Urinary bladder (tissue), 4 donors: ENCODE measurements around the gene ACOT7. TPM values are rescaled to one million over a fixed set of nuclear protein-coding genes. Genes with fewer than 3 reads are reported as not detected.
"Not testable (repeated sequence)": the region's sequence is repeated elsewhere in the genome, so short reads cannot be mapped to it uniquely, and the experiment has no call there.

ENCODE experiments used
- DNase-seq: peaks from one replicate; pipeline ENCODE4 v3.0.0-alpha.2; 2015; ENCODE audit errors: extremely low spot score
- H3K27ac ChIP-seq: one replicate; pipeline ENCODE4 v1.5.1; 2013; ENCODE audit warnings: low read depth, mild to moderate bottlenecking, moderate library complexity
- H3K36me3 ChIP-seq: one replicate; pipeline ENCODE4 v1.6.1; 2013; ENCODE audit warnings: mild to moderate bottlenecking, moderate library complexity; ENCODE audit not compliant: insufficient read depth
- H3K4me1 ChIP-seq: one replicate; pipeline ENCODE4 v1.6.1; 2013; ENCODE audit warnings: mild to moderate bottlenecking, moderate library complexity; ENCODE audit not compliant: insufficient read depth
- H3K4me3 ChIP-seq: one replicate; pipeline ENCODE4 v1.5.1; 2013; ENCODE audit warnings: low read depth, low read length
- WGBS: extraction: QIAGEN DNeasy Blood & Tissue Kit; methylation state at CpG from one replicate; pipeline ENCODE4 v1.1.7; 2013; 5-methylcytosine and 5-hydroxymethylcytosine counted together
- polyA plus RNA-seq: library from polyadenylated mRNA; stranded (reverse); fragments of 200-250 nt; gene quantifications from one replicate; pipeline ENCODE4 v1.2.3, GENCODE V29; 2013
- small RNA-seq: library from RNA; depleted of rRNA; stranded (forward); fragments of <200 nt; gene quantifications from one replicate; pipeline ENCODE3, GENCODE V24; 2014
- total RNA-seq: library from RNA; depleted of rRNA; stranded (reverse); fragments of >200 nt; gene quantifications from one replicate; pipeline ENCODE4 v1.2.3, GENCODE V29; 2014
- donor health status: healthy with polysubstance abuse.
- donor health status: healthy.

The ACOT7 gene
- total and polyA plus RNA-seq, 2 donors: 6.9 to 36.8 TPM

DNA sequence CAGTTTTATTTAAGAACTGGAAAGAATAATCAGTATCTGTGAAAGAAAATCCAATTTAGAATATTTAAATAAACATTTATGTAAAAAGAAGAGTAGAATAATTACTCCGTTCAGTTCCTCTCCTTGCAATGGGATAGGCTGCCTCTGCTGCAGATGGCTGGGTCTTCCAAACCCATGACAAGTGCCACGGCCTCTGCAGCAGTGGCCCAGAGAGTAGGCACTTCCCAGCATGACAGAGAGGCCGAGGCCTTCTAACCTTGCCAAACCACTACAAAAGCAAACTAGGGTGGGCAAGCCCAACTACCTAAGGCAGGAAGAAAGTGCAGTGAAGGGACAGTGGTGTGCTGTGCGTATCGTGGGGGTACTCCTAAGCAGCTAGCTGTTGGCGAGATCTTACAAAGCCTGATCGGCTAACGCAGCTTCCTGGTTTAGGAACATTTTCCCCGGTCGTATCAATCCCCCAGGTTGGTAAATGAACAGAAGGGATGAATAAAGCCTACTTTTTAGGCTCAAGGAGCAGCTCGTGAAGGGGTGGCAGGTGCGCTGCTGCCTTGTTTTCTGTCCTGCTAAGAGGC, 172.3 kb downstream of the ACOT7 start:
- DNase-seq: no peak
- Histone ChIP-seq H3K27ac (no peak overlapping the region), H3K4me3 (no peak overlapping the region), H3K4me1 (no peaks in the 10 kb centered on the region), H3K36me3 (peaks cover 6% of the 10 kb centered on the region)
- 93% methylated on average over 12 of the region's 12 CpGs for WGBS

DNA sequence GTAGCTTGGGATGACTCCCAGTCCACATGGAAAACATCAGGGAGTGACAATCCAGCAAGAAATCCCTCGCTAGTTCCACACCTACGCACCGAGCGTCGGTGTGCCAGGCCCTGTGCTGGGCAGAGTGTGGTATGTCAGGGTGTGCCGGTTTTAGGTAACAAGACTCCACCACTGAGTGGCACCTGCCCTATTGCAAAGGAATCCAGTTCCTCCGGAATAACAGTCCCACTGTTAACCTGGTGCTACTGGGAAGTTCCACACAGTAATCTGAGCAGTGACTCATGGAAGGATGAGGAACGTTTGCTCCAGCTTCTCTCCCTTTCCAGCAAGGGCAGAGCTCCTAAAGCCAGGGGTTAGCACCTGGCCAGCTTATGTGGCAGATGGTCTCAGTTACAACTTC, 173.3 kb downstream of the ACOT7 start:
- no peak for DNase-seq
- peak overlapping the region; percentile 30 for H3K27ac ChIP-seq
- no peaks in the 10 kb centered on the region for H3K4me1 ChIP-seq
- H3K36me3 ChIP-seq: peaks cover 6% of the 10 kb centered on the region
- no peak overlapping the region for H3K4me3 ChIP-seq
- WGBS: 78% methylated on average over 8 of the region's 8 CpGs

DNA sequence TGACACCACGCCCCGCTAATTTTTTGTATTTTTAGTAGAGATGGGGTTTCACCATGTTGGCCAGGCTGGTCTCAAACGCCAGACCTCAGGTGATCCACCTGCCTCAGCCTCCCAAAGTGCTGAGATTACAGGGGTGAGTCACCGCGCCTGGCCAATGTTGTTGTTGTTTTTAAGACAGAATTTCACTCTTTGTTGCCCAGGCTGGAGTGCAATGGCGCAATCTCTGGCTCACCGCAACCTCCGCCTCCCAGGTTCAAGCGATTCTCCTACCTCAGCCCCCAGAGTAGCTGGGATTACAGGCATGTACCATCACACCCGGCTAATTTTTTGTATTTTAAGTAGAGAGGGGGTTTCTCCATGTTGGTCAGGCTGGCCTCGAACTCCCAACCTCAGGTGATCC, 173.9 kb downstream of the ACOT7 start:
- not testable (repeated sequence) for H3K4me1 ChIP-seq, H3K36me3 ChIP-seq, DNase-seq, H3K27ac ChIP-seq, H3K4me3 ChIP-seq
- WGBS: 85% methylated on average over 11 of the region's 11 CpGs

- no peaks in the 10 kb centered on the region for H3K36me3 ChIP-seq
- 84% methylated on average over 16 of the region's 16 CpGs for WGBS
- DNase-seq: no peak
These were observed 175.0 kb downstream of the ACOT7 start for GRCh38 chr1:6218375-6219164.

More at GRCh38 chr1:6218375-6219164, 175.0 kb downstream of the ACOT7 start:
- Histone ChIP-seq H3K27ac (no peak overlapping the region), H3K4me1 (no peaks in the 10 kb centered on the region), H3K4me3 (no peak overlapping the region)

Small RNA genes within 50 kb of the gene (small RNA-seq; reads per million reads assigned to genes)
- not detected for gene MIR4252

Other genes with a start within 250 kb of the ACOT7 start
- gene CHD5, start 213.4 kb downstream of the ACOT7 start, total RNA-seq: 0.53 TPM
- gene CHD5, start 213.4 kb downstream of the ACOT7 start, polyA plus RNA-seq: 1.6 TPM
- 229 TPM for gene RPL22, start 194.2 kb downstream of the ACOT7 start, total RNA-seq
- 509 TPM for gene RPL22, start 194.2 kb downstream of the ACOT7 start, polyA plus RNA-seq
- 12.8 TPM for gene RNF207, start 187.6 kb downstream of the ACOT7 start, total RNA-seq
- 14.1 TPM for gene RNF207, start 187.6 kb downstream of the ACOT7 start, polyA plus RNA-seq
- gene ICMT, start 157.8 kb downstream of the ACOT7 start, total RNA-seq: 61.6 TPM
- 46.3 TPM for gene ICMT, start 157.8 kb downstream of the ACOT7 start, polyA plus RNA-seq
- gene HES3, start 149.6 kb downstream of the ACOT7 start, total RNA-seq: not detected
- gene HES3, start 149.6 kb downstream of the ACOT7 start, polyA plus RNA-seq: not detected
- gene GPR153, start 132.7 kb downstream of the ACOT7 start, total RNA-seq: 12.2 TPM
- gene GPR153, start 132.7 kb downstream of the ACOT7 start, polyA plus RNA-seq: 12.9 TPM
- gene HES2, start 26.2 kb upstream of the ACOT7 start, total RNA-seq: 0.53 TPM
- 0.03 TPM for gene HES2, start 26.2 kb upstream of the ACOT7 start, polyA plus RNA-seq
- gene ESPN, start 31.0 kb upstream of the ACOT7 start, total RNA-seq: 0.58 TPM
- gene ESPN, start 31.0 kb upstream of the ACOT7 start, polyA plus RNA-seq: 0.53 TPM
- gene TNFRSF25, start 72.4 kb upstream of the ACOT7 start, total RNA-seq: 7.1 TPM
- gene TNFRSF25, start 72.4 kb upstream of the ACOT7 start, polyA plus RNA-seq: 4.3 TPM
- gene PLEKHG5, start 97.9 kb upstream of the ACOT7 start, total RNA-seq: 9.9 TPM
- 5.8 TPM for gene PLEKHG5, start 97.9 kb upstream of the ACOT7 start, polyA plus RNA-seq
- gene NOL9, start 160.7 kb upstream of the ACOT7 start, total RNA-seq: 28.6 TPM
- gene NOL9, start 160.7 kb upstream of the ACOT7 start, polyA plus RNA-seq: 4.0 TPM
- not detected for gene TAS1R1, start 161.5 kb upstream of the ACOT7 start, total RNA-seq
- 0.06 TPM for gene TAS1R1, start 161.5 kb upstream of the ACOT7 start, polyA plus RNA-seq
- 19.6 TPM for gene ZBTB48, start 186.2 kb upstream of the ACOT7 start, total RNA-seq
- gene ZBTB48, start 186.2 kb upstream of the ACOT7 start, polyA plus RNA-seq: 32.2 TPM
- 17.0 TPM for gene KLHL21, start 209.1 kb upstream of the ACOT7 start, total RNA-seq
- 72.4 TPM for gene KLHL21, start 209.1 kb upstream of the ACOT7 start, polyA plus RNA-seq
- 16.3 TPM for gene PHF13, start 220.0 kb upstream of the ACOT7 start, total RNA-seq
- gene PHF13, start 220.0 kb upstream of the ACOT7 start, polyA plus RNA-seq: 19.0 TPM
- 20.3 TPM for gene THAP3, start 231.1 kb upstream of the ACOT7 start, total RNA-seq
- gene THAP3, start 231.1 kb upstream of the ACOT7 start, polyA plus RNA-seq: 29.6 TPM